Kidney epithelial cell (primary cell): ENCODE measurements around the gene TMBIM4. TPM values are rescaled to one million over a fixed set of nuclear protein-coding genes. Genes with fewer than 3 reads are reported as not detected.
A peak's percentile ranks its signal among the peaks of the same experiment; 100 is the strongest.
"Not testable (repeated sequence)": the region's sequence is repeated elsewhere in the genome, so short reads cannot be mapped to it uniquely, and the experiment has no call there.

Source experiments
- DNase-seq: peaks from one replicate; pipeline ENCODE4 v3.0.0-alpha.2; 2010; ENCODE audit warnings: low read depth
- H3K27me3 ChIP-seq: 2 replicates; pipeline ENCODE4 v1.6.0; 2011; ENCODE audit warnings: low read length; ENCODE audit not compliant: control insufficient read depth, insufficient read depth
- H3K36me3 ChIP-seq: 2 replicates; pipeline ENCODE4 v1.5.1; 2011; ENCODE audit warnings: low read length; ENCODE audit not compliant: control insufficient read depth, insufficient read depth
- H3K4me3 ChIP-seq: 2 replicates; pipeline ENCODE4 v1.5.1; 2011; ENCODE audit warnings: low read depth, mild to moderate bottlenecking, control low read depth, low read length
- CTCF ChIP-seq: IDR thresholded peaks from 2 replicates; pipeline ENCODE4 v1.5.1; 2011; ENCODE audit warnings: mild to moderate bottlenecking, moderate library complexity, low read length, control low read depth, inconsistent platforms; ENCODE audit not compliant: insufficient read depth, poor library complexity, severe bottlenecking
- total RNA-seq: library from RNA; depleted of rRNA; stranded (reverse); fragments of >200 nt; gene quantifications from 2 replicates; pipeline ENCODE4 v1.2.3, GENCODE V29; 2015

Gene TMBIM4
- total RNA-seq, 1 donor from 2014 or later: 86.8 TPM

- H3K27me3 ChIP-seq: no peaks in the 10 kb centered on the region
- no peak for DNase-seq
- H3K36me3 ChIP-seq: no peaks in the 10 kb centered on the region
- H3K4me3 ChIP-seq: peak within 1 kb of the TSS; percentile 52
- no peak for TF ChIP-seq CTCF
Measured at GRCh38 chr12:66188584-66189485, 19.0 kb upstream of the TMBIM4 start, which contains the start of gene IRAK3. Gene IRAK3 (plus strand): TSS chr12:66189214. CDS start chr12:66189300, 86 bp downstream.

- TF ChIP-seq CTCF: no peak
- no peaks in the 10 kb centered on the region for H3K27me3 ChIP-seq
- H3K36me3 ChIP-seq: no peaks in the 10 kb centered on the region
- no peak for DNase-seq
- H3K4me3 ChIP-seq: no peak overlapping the region
Measured at GRCh38 chr12:66187821-66188220, 18.0 kb upstream of the TMBIM4 start.

GRCh38 chr12:66187036-66187435 lies 17.2 kb upstream of the TMBIM4 start:
- no peak for DNase-seq
- Histone ChIP-seq H3K4me3 (no peak overlapping the region), H3K36me3 (no peaks in the 10 kb centered on the region), H3K27me3 (no peaks in the 10 kb centered on the region)
- no peak for TF ChIP-seq CTCF

- H3K27me3 ChIP-seq, H3K4me3 ChIP-seq, H3K36me3 ChIP-seq, DNase-seq: not testable (repeated sequence)
Measured at GRCh38 chr12:66184822-66185221, 15.0 kb upstream of the TMBIM4 start.

GRCh38 chr12:66182956-66183355 lies 13.2 kb upstream of the TMBIM4 start:
- no peaks in the 10 kb centered on the region for H3K36me3 ChIP-seq
- H3K4me3 ChIP-seq: no peak overlapping the region
- TF ChIP-seq CTCF: no peak
- DNase-seq: no peak
- H3K27me3 ChIP-seq: no peaks in the 10 kb centered on the region

- TF ChIP-seq CTCF: no peak
- no peak for DNase-seq
Measured at GRCh38 chr12:66176105-66176900, 6.5 kb upstream of the TMBIM4 start.

GRCh38 chr12:66174391-66175325 lies 4.9 kb upstream of the TMBIM4 start:
- H3K27me3 ChIP-seq, H3K4me3 ChIP-seq, H3K36me3 ChIP-seq, DNase-seq: not testable (repeated sequence)

More at GRCh38 chr12:66176105-66176900, 6.5 kb upstream of the TMBIM4 start:
- no peak overlapping the region for H3K4me3 ChIP-seq
- H3K36me3 ChIP-seq: no peaks in the 10 kb centered on the region
- H3K27me3 ChIP-seq: no peaks in the 10 kb centered on the region
